Common myeloid progenitor, CD34-positive (primary cell): Measurements from ENCODE around the gene GJB2.

Experiments used
- CTCF ChIA-PET: fragments of 350-600 bp; sonication (Branson Sonifier 250); formaldehyde crosslinking; loops from one replicate; lab custom pipeline; 2021; ENCODE audit warnings: antibody characterized with exemption; lab: Charles Lee
- POLR2A ChIA-PET: fragments of 350-600 bp; sonication (Branson Sonifier 250); formaldehyde crosslinking; loops from one replicate; lab custom pipeline; 2021; ENCODE audit warnings: antibody characterized with exemption; lab: Charles Lee
- DNase-seq, 3 donors: peaks; one replicate each; pipeline versions ENCODE4 v3.0.0 to v3.0.0-alpha.2; 2013
- H3K27ac ChIP-seq, 2 experiments: 1 replicate in 1 of 2; 2 replicates in 1 of 2; pipeline ENCODE4 v1.7.0; 2013; ENCODE audit warnings: inconsistent platforms in 2 of 2, low read length in 2 of 2, mild to moderate bottlenecking in 2 of 2, low read depth in 1 of 2, moderate library complexity in 1 of 2; ENCODE audit not compliant: severe bottlenecking in 2 of 2, insufficient read depth in 1 of 2, poor library complexity in 1 of 2
- H3K27me3 ChIP-seq, 5 experiments: replicated peaks in 2 of 5; 1 replicate in 3 of 5; 2 replicates in 2 of 5; pipeline versions ENCODE4 v1.6.1 to v1.7.0; 2013; ENCODE audit warnings: low read length in 4 of 5, mild to moderate bottlenecking in 2 of 5, moderate library complexity in 2 of 5, inconsistent platforms in 1 of 5; ENCODE audit not compliant: insufficient read depth in 5 of 5, control insufficient read depth in 4 of 5
- H3K36me3 ChIP-seq, 4 experiments: 1 replicate in 2 of 4; 2 replicates in 2 of 4; pipeline versions ENCODE4 v1.6.1 to v1.7.0; 2013; ENCODE audit warnings: low read length in 3 of 4, control low read depth in 1 of 4, mild to moderate bottlenecking in 1 of 4; ENCODE audit not compliant: control insufficient read depth in 4 of 4, insufficient read depth in 4 of 4
- H3K4me1 ChIP-seq, 4 experiments: 1 replicate in 3 of 4; 2 replicates in 1 of 4; pipeline versions ENCODE4 v1.6.1 to v1.7.1; 2013; ENCODE audit warnings: low read length in 3 of 4, mild to moderate bottlenecking in 3 of 4, control low read depth in 1 of 4, inconsistent platforms in 1 of 4, moderate library complexity in 1 of 4; ENCODE audit not compliant: control insufficient read depth in 4 of 4, insufficient read depth in 4 of 4; ENCODE audit errors: control extremely low read depth in 1 of 4
- H3K4me3 ChIP-seq, 7 experiments: 1 replicate in 4 of 7; 2 replicates in 3 of 7; pipeline versions ENCODE4 v1.5.1 to v1.7.0; 2013; ENCODE audit warnings: mild to moderate bottlenecking in 7 of 7, low read length in 6 of 7, moderate library complexity in 6 of 7, inconsistent platforms in 2 of 7, low read depth in 2 of 7, control low read depth in 1 of 7; ENCODE audit not compliant: insufficient read depth in 4 of 7, control insufficient read depth in 1 of 7; ENCODE audit errors: extremely low read depth in 1 of 7
- H3K9me3 ChIP-seq, 5 experiments: 1 replicate in 4 of 5; 2 replicates in 1 of 5; pipeline versions ENCODE4 v1.6.1 to v1.7.1; 2013; ENCODE audit warnings: low read length in 4 of 5, mild to moderate bottlenecking in 2 of 5, inconsistent platforms in 1 of 5, low read depth in 1 of 5, moderate library complexity in 1 of 5; ENCODE audit not compliant: control insufficient read depth in 4 of 5, insufficient read depth in 2 of 5; ENCODE audit errors: control extremely low read depth in 1 of 5
- WGBS: methylation state at CpG from one replicate; pipeline ENCODE4 v1.1.5; 2013; ENCODE audit not compliant: insufficient coverage; 5-methylcytosine and 5-hydroxymethylcytosine counted together

GJB2 gene

GRCh38 chr13:20142927-20143480 lies 49.7 kb downstream of the GJB2 start:
- Histone ChIP-seq H3K4me1 (peaks cover 0 to 11% (median 5%) of the 10 kb centered on the region in 4 experiments), H3K27me3 (peaks cover 9 to 81% (median 41%) of the 10 kb centered on the region in 5 experiments), H3K27ac (no peak overlapping the region), H3K36me3 (no peaks in the 10 kb centered on the region), H3K9me3 (no peaks in the 10 kb centered on the region), H3K4me3 (no peak overlapping the region)
- DNase-seq: no peak
- 92% methylated on average over 25 of the region's 30 CpGs for WGBS
- ChIA-PET POLR2A (no interaction called here), CTCF (interaction anchor here (0.7 to 1.6 kb wide), 8 partner anchors 9 to 95 kb away, joined by 3 to 4 read pairs (median 3); no protein-coding TSS in a partner anchor)

GRCh38 chr13:20142023-20142926 lies 50.5 kb downstream of the GJB2 start:
- peak overlapping the region in 3 of 7 experiments; percentile 33 to 51 (median 43) for H3K4me3 ChIP-seq
- peak in 1 of 3 donors; percentile 31 for DNase-seq
- peaks cover 11 to 82% (median 42%) of the 10 kb centered on the region in 5 experiments for H3K27me3 ChIP-seq
- CTCF ChIA-PET: interaction anchor here (0.7 to 1.3 kb wide), 6 partner anchors 15 to 94 kb away, joined by 3 read pairs; no protein-coding TSS in a partner anchor
- H3K27ac ChIP-seq: no peak overlapping the region
- H3K36me3 ChIP-seq: no peaks in the 10 kb centered on the region
- WGBS: 34% methylated on average over 63 of the region's 84 CpGs
- peaks cover 0 to 11% (median 5%) of the 10 kb centered on the region in 4 experiments for H3K4me1 ChIP-seq
- H3K9me3 ChIP-seq: no peaks in the 10 kb centered on the region
- POLR2A ChIA-PET: no interaction called here

- 72% methylated on average over 12 of the region's 14 CpGs for WGBS
- H3K27ac ChIP-seq: no peak overlapping the region
- H3K9me3 ChIP-seq: no peaks in the 10 kb centered on the region
- H3K27me3 ChIP-seq: peaks cover 9 to 83% (median 46%) of the 10 kb centered on the region in 5 experiments
- CTCF ChIA-PET: interaction anchor here (1.0 to 1.3 kb wide), 3 partner anchors 14 to 133 kb away, joined by 3 read pairs; no protein-coding TSS in a partner anchor
- H3K4me3 ChIP-seq: peak overlapping the region in 3 of 7 experiments; percentile 33 to 51 (median 43)
- peaks cover 0 to 15% (median 9%) of the 10 kb centered on the region in 4 experiments for H3K4me1 ChIP-seq
- POLR2A ChIA-PET: no interaction called here
- no peaks in the 10 kb centered on the region for H3K36me3 ChIP-seq
- no peak for DNase-seq
Observed at GRCh38 chr13:20141238-20142022, 51.3 kb downstream of the GJB2 start.

- no CpG with 5 or more reads among the region's 4 CpGs for WGBS
Observed at GRCh38 chr13:20140487-20140886, 52.3 kb downstream of the GJB2 start.

GRCh38 chr13:20137875-20138274 lies 54.9 kb downstream of the GJB2 start:
- Histone ChIP-seq H3K4me1 (peaks cover 0 to 15% (median 9%) of the 10 kb centered on the region in 4 experiments), H3K36me3 (no peaks in the 10 kb centered on the region), H3K4me3 (no peak overlapping the region), H3K27ac (no peak overlapping the region), H3K27me3 (peaks cover 9 to 65% (median 33%) of the 10 kb centered on the region in 5 experiments), H3K9me3 (no peaks in the 10 kb centered on the region)
- no peak for DNase-seq
- WGBS: no CpG with 5 or more reads among the region's 2 CpGs
- CTCF ChIA-PET: interaction anchor here (1.2 to 1.7 kb wide), 3 partner anchors 10 to 36 kb away, joined by 4 to 9 read pairs (median 4); no protein-coding TSS in a partner anchor
- POLR2A ChIA-PET: no interaction called here

More at GRCh38 chr13:20140487-20140886, 52.3 kb downstream of the GJB2 start:
- Histone ChIP-seq H3K4me1 (peaks cover 0 to 15% (median 9%) of the 10 kb centered on the region in 4 experiments), H3K36me3 (no peaks in the 10 kb centered on the region), H3K27ac (no peak overlapping the region), H3K4me3 (no peak overlapping the region), H3K9me3 (no peaks in the 10 kb centered on the region), H3K27me3 (peaks cover 9 to 78% (median 40%) of the 10 kb centered on the region in 5 experiments)
- POLR2A ChIA-PET: no interaction called here
- CTCF ChIA-PET: interaction anchor here (0.6 to 1.0 kb wide), 2 partner anchors 17 to 47 kb away, joined by 3 read pairs; no protein-coding TSS in a partner anchor
- DNase-seq: no peak
